Spleen (tissue), 7 donors: ENCODE results near the gene SHOX.

Experiments
- POLR2A ChIP-seq, 3 donors: fragments of 450-650 bp; IDR thresholded peaks; one replicate each; pipeline ENCODE4 v1.5.1; 2017; ENCODE audit warnings: antibody characterized with exemption in 3 of 3, mild to moderate bottlenecking in 1 of 3
- POLR2AphosphoS5 ChIP-seq, 3 donors: sonication (generic); formaldehyde crosslinking; IDR thresholded peaks; one replicate each; pipeline ENCODE4 v1.5.1; 2017; ENCODE audit warnings: antibody characterized with exemption in 3 of 3
- TF ChIP-seq, protein P1 (sequence below), 11 experiments: fragments of 200-600 bp in 7 of 11; fragments of 450-650 bp in 4 of 11; sonication (generic) in 4 of 11; IDR thresholded peaks in 8 of 11; conservative IDR thresholded peaks in 3 of 11; 1 replicate in 7 of 11; 2 replicates in 4 of 11; pipeline versions ENCODE4 v1.4.0 to v1.8.0; 2016 to 2021; ENCODE audit warnings: antibody characterized with exemption in 11 of 11, inconsistent platforms in 4 of 11, mild to moderate bottlenecking in 1 of 11
- donor health status: DM: no; HTN: no; CAD: no; lungs with moderate emphysema.
- donor health status: DM: no; HTN: no; CAD: no.
- donor health status: DM: no; HTN: no; CAD: no.

DNA sequence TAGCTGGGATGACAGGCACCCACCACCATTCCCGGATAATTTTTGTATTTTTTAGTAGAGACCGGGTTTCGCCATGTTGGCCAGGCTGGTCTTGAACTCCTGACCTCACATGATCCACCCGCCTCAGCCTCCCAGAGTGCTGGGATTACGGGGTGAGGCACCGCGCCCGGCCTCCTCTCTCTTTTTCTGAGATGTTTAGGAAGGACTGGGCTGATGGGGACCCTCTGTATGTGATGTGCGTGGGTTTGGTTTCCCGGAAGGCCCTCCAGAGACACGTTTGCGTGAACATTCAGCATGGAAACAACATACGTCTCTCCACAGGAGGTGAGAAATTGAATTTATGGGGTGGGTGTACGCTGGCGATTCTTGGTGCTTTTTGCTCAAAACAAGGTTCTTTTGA is 18.6 kb downstream of the SHOX start:
- TF ChIP-seq, protein P1, sequence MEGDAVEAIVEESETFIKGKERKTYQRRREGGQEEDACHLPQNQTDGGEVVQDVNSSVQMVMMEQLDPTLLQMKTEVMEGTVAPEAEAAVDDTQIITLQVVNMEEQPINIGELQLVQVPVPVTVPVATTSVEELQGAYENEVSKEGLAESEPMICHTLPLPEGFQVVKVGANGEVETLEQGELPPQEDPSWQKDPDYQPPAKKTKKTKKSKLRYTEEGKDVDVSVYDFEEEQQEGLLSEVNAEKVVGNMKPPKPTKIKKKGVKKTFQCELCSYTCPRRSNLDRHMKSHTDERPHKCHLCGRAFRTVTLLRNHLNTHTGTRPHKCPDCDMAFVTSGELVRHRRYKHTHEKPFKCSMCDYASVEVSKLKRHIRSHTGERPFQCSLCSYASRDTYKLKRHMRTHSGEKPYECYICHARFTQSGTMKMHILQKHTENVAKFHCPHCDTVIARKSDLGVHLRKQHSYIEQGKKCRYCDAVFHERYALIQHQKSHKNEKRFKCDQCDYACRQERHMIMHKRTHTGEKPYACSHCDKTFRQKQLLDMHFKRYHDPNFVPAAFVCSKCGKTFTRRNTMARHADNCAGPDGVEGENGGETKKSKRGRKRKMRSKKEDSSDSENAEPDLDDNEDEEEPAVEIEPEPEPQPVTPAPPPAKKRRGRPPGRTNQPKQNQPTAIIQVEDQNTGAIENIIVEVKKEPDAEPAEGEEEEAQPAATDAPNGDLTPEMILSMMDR (IDR thresholded peaks at IDR 0.05 in 8 of 11, conservative IDR thresholded peaks at IDR 0.05 in 3 of 11) = no peak
- TF ChIP-seq POLR2A (IDR thresholded peaks at IDR 0.05) (no peak), POLR2AphosphoS5 (IDR thresholded peaks at IDR 0.05) (no peak)
